AG04449 (cell line): ENCODE data around the gene C1orf226.

Source experiments
- CTCF ChIA-PET: fragments of 350-600 bp; formaldehyde crosslinking; extraction: SDS; loops from one replicate; lab custom pipeline; 2021; ENCODE audit warnings: antibody characterized with exemption; lab: Yijun Ruan, JAX
- POLR2A ChIA-PET: fragments of 400-600, 350-600 bp; formaldehyde crosslinking; extraction: SDS; loops from one replicate; lab custom pipeline; 2020; ENCODE audit warnings: antibody characterized with exemption, inconsistent platforms; lab: Yijun Ruan, JAX
- DNase-seq: peaks from one replicate; pipeline ENCODE4 v3.0.0-alpha.2; 2010; ENCODE audit warnings: low read depth, low spot score
- H3K4me3 ChIP-seq: 2 replicates; pipeline ENCODE4 v1.5.1; 2011; ENCODE audit warnings: low read depth, mild to moderate bottlenecking, control low read depth, low read length
- TF ChIP-seq, protein P1 (sequence below): IDR thresholded peaks from one replicate; pipeline ENCODE4 v1.5.1; 2011; ENCODE audit warnings: mild to moderate bottlenecking, moderate library complexity, low read length, control low read depth, inconsistent platforms; ENCODE audit not compliant: insufficient read depth; ENCODE audit errors: missing control alignments

Gene C1orf226

GRCh38 chr1:162388615-162389014 is 7.1 kb downstream of the C1orf226 start:
- no peak for DNase-seq
- POLR2A ChIA-PET = no interaction called here
- TF ChIP-seq, protein P1, sequence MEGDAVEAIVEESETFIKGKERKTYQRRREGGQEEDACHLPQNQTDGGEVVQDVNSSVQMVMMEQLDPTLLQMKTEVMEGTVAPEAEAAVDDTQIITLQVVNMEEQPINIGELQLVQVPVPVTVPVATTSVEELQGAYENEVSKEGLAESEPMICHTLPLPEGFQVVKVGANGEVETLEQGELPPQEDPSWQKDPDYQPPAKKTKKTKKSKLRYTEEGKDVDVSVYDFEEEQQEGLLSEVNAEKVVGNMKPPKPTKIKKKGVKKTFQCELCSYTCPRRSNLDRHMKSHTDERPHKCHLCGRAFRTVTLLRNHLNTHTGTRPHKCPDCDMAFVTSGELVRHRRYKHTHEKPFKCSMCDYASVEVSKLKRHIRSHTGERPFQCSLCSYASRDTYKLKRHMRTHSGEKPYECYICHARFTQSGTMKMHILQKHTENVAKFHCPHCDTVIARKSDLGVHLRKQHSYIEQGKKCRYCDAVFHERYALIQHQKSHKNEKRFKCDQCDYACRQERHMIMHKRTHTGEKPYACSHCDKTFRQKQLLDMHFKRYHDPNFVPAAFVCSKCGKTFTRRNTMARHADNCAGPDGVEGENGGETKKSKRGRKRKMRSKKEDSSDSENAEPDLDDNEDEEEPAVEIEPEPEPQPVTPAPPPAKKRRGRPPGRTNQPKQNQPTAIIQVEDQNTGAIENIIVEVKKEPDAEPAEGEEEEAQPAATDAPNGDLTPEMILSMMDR = no peak
- CTCF ChIA-PET = interaction anchor here (5.9 kb wide), 1 partner anchor 333 kb away, joined by 38 read pairs; no protein-coding TSS in a partner anchor
- no peak overlapping the region for H3K4me3 ChIP-seq

DNA sequence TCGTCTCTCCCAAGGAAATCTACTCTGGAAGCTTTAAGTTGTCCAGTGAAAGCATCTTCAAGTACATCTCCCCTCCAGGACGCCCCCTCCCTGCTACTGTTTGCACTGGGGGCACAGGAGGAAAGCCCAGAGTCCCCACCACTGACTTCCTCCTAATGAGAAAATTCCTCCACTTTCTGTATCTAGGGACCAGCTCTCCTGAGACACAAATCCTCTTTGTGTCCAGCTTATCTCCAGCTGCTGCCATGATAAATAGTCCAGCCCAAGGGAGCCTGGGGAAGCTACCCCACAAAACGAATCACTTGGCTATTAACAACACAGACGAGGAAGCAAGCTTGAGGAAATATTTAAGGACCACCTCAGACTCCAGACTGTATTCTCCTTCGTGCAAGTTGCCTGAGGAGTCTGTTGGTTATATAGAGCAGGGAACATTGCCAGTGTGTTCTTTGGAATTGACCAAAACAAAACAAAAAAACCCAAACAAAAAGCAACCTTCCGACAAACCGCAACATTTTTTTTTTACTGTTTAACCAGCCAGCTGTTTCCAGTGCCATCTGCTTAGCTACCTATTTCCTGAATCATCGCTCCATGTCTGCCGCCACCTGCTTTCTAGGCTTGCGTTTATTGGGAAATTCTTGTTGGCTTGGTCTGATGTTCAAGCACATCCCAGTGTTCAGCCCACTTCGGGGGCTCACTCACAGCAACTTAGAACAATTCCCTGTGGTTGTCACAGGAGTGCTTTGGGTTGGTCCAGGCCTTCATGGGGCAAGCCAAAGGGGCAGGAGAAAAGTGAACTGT is 7.7 kb downstream of the C1orf226 start:
- ChIA-PET CTCF (interaction anchor here (1.0 to 5.9 kb wide), 3 partner anchors 10 to 411 kb away, joined by 3 to 38 read pairs (median 6); no protein-coding TSS in a partner anchor), POLR2A (interaction anchor here (0.6 kb wide), 1 partner anchor 138 kb away, joined by 7 read pairs; no protein-coding TSS in a partner anchor)
- no peak overlapping the region for H3K4me3 ChIP-seq
- TF ChIP-seq, protein P1 = no peak
- DNase-seq = no peak

DNA sequence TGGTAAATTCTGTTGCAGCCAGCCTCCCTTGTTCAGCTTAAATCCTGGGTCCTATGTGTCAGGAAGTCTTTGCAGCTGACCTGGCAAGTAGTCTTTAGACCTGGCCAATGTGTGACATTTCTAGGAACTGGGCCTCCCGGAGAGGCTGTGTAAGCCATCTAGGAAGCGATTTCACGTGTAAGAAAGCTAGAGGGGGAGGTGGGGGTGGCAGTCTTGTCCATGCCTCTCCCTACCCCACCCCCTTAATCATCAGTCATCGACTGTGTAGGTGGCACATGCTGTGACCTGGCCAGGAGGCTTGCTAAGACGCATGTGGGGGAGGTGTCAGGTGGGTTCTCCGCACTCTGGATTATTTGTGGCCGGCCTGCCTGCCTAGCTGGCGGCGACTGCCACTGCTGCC is 8.4 kb downstream of the C1orf226 start:
- TF ChIP-seq, protein P1 = no peak
- no peak overlapping the region for H3K4me3 ChIP-seq
- no peak for DNase-seq
- ChIA-PET CTCF (interaction anchor here (1.0 to 5.9 kb wide), 5 partner anchors 9 to 411 kb away, joined by 3 to 38 read pairs (median 6); no protein-coding TSS in a partner anchor), POLR2A (interaction anchor here (0.6 kb wide), 1 partner anchor 139 kb away, joined by 7 read pairs; no protein-coding TSS in a partner anchor)

DNA sequence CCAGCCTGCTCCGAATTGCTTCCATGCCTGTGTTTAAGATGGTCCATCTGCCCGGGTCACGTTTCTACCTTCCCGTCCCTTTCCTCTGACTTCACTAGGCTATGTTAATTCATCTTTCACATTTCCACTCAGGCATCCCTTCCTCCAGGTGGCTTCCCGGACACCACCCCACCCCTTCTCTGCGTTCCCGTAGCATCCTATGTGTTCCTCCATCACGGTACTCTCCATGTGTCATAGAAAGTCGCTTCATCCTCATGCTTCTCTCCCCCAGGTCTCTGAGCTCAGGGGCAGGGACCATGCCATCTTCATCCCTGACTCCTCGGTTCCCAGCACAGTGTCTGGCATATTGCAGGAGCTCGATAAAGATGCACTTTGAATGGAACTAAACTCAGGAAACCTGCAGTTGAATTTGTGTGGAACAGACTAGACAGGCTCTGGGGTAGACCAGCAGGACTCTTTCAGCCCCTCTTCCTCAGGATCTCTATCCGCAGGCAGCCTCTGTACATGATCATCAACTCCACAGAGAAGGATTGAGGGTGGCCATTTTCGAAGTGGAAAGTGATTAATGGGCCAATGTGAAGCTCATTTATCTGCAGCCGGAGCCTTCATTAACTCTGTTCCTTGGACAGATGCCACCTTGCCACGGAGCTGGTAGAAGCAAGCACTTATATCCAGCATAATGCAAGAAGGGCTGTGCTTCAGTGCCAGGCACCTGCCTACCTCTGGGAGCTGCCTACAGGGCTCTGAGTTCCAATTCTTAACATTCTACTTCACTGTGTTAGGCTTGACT is 9.1 kb downstream of the C1orf226 start:
- H3K4me3 ChIP-seq = no peak overlapping the region
- POLR2A ChIA-PET = no interaction called here
- CTCF ChIA-PET = interaction anchor here (0.7 to 5.9 kb wide), 11 partner anchors 8 to 342 kb away, joined by 3 to 38 read pairs (median 5); partner anchors contain the start of gene C1orf226
- TF ChIP-seq, protein P1 = no peak
- no peak for DNase-seq

GRCh38 chr1:162391790-162392563 is 10.4 kb downstream of the C1orf226 start:
- no peak overlapping the region for H3K4me3 ChIP-seq
- TF ChIP-seq, protein P1 = peak; percentile 76
- DNase-seq = no peak
- ChIA-PET POLR2A (no interaction called here), CTCF (interaction anchor here (0.7 to 5.9 kb wide), 13 partner anchors 9 to 337 kb away, joined by 3 to 38 read pairs (median 4); partner anchors contain the start of gene C1orf226)
